ENCODE results near the gene IL31.
A peak's percentile ranks its signal among the peaks of the same experiment; 100 is the strongest.
"Not testable (repeated sequence)": the region's sequence is repeated elsewhere in the genome, so short reads cannot be mapped to it uniquely, and the experiment has no call there.

Gene IL31

DNA sequence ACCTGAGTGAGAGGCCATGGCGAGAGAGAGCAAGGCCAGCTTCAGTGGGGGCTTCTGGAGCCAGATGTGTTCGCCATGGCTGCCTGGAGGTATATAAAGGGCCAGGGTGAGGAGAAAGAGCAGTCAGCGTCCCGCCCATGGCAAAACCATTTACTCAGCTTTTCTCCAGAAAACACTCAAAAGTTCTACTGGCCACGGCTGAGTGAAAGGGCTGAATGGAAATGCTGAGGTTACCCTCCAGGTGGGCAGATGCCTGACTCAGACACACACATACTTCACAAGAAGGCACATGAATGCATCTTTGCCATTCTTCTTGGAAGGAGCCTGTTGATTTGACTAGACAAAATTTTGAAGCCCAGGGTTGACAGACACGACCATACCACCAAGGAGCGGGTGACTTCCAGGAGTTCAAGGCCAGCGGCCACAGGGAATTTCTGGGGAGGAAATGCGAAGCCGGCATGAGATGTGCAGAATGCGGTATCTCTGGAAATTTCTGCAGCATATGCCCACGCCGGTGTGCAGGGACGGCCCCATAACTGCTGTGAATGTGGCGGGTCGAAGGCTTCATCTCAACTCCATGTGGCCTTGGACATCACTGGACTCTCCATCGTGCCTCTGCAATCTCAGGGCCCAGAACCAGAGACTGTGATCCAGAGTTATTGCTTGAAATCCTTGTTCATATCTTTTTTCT is at the start of gene IL31:
TSS of gene IL31 (minus strand) at position 67 of the 691 bp plus-strand sequence. CDS start at position 18, 49 bp downstream.
- no peaks in the 10 kb centered on the region for H3K9me3 Mint-ChIP-seq
- peaks cover 9% of the 10 kb centered on the region for H3K27me3 Mint-ChIP-seq (ENCODE audit: low read depth)
- no peak within 1 kb of the TSS for H3K27ac Mint-ChIP-seq
- H3K36me3 Mint-ChIP-seq (ENCODE audit: low read depth), result no peaks in the 10 kb centered on the region
- H3K4me3 Mint-ChIP-seq, result no peak within 1 kb of the TSS
- H3K4me1 Mint-ChIP-seq (ENCODE audit: low read depth), result no peaks in the 10 kb centered on the region

DNA sequence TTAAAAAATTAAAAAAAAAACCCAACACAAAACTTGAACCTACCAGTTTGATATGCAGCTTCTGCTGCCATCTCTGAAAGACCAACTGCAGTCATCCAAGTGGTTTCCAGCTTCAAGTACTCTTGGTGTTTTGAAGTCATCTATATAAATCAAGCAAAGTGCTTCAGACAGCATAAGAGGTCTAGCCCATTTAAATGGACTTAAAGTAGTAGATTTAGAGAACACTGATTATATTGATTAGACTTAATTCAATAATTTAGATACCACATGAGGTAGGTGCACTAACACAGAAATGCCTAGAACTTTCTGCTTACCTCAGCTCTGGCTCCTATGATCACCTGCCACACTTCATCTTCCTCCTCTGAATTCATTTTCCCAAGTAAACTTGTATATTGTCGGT is 42.4 kb upstream of the IL31 start:
- Mint-ChIP-seq H3K36me3 (ENCODE audit: low read depth) (peaks cover 32% of the 10 kb centered on the region), H3K4me1 (ENCODE audit: low read depth) (no peaks in the 10 kb centered on the region), H3K9me3 (no peaks in the 10 kb centered on the region), H3K4me3 (no peak overlapping the region), H3K27ac (no peak overlapping the region), H3K27me3 (ENCODE audit: low read depth) (no peaks in the 10 kb centered on the region)

DNA sequence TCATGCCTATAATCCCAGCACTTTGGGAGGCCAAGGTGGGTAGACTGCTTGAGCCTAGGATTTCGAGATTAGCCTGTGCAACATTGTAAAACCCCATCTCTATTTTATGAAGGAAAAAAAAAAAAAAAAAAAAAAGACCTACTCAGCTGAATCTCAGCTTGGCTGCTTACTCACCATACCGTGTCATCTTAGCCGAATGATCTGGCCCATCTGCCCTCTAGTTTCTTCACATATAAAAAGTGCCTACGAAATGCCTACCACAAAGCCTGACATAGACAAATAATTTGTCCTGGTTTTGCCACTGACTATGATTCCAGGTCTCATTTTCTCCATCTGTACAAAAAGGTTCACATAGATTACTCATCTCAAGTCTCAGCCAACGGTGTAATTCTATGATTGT is 41.8 kb upstream of the IL31 start:
- H3K27me3 Mint-ChIP-seq (ENCODE audit: low read depth), result no peaks in the 10 kb centered on the region
- H3K27ac Mint-ChIP-seq, result no peak overlapping the region
- peaks cover 32% of the 10 kb centered on the region for H3K36me3 Mint-ChIP-seq (ENCODE audit: low read depth)

DNA sequence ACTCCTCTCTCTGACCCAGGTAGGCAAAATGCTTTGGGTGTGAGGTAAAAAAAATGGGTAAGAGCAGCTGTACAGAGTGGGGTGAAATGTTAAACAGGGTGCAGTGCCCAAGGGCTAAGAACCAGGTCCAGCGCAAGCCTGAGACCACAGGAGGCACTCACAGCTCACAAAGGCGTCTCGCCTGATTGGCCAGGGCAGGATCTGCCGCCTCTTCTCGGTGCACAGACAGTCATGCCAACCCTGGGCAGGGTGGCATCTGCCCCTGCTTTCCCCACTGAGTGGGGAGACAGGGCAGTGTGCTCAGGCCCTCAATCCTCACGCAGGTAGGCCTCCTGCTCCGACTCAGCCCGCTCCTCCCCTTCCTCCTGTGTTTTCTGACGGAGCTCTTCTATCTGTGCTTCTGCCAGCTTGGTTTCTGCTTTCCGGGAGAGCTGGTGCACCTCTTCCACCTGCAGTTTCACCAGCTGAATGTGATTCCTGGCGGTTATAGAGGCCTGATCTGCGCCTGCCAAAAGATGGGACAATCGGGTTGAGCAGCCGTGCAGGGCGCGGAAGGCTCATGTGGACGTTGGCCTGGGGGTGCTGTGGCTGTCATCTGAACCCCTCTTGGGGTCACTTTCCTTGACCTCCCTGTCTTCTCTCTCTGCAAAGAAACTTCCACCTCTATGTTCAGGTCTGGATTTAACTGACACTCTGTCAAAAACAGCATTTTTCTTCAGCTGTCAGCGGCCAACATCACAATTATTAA is 34.2 kb upstream of the IL31 start:
- Mint-ChIP-seq H3K27me3 (ENCODE audit: low read depth) (peaks cover 16% of the 10 kb centered on the region), H3K27ac (no peak overlapping the region), H3K4me3 (no peak overlapping the region), H3K9me3 (no peaks in the 10 kb centered on the region), H3K36me3 (ENCODE audit: low read depth) (peaks cover 40% of the 10 kb centered on the region), H3K4me1 (ENCODE audit: low read depth) (peaks cover 8% of the 10 kb centered on the region)

More for the DNA sequence above, 41.8 kb upstream of the IL31 start:
- H3K4me1 Mint-ChIP-seq (ENCODE audit: low read depth), result no peaks in the 10 kb centered on the region
- H3K9me3 Mint-ChIP-seq, result no peaks in the 10 kb centered on the region
- H3K4me3 Mint-ChIP-seq, result no peak overlapping the region

DNA sequence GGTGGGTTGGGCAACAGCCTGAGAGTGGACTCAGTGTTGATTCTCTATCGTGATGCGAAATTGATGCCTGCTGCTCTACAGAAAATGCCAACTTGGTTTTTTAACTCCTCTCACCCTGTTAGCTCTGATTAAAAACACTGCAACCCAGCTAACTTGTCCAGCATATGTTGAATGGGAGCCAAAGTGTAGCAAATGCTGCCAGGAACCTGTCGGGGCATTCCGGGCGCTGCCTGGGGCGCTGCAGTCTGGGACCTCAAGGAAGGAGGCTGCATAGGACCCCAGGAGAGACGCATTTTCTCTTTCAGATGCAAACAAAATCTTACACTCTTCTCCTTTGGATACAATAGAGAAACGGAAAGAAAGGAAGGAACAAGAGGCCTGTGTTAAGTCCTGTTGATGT is 33.4 kb upstream of the IL31 start:
- H3K4me3 Mint-ChIP-seq, result no peak overlapping the region
- H3K27me3 Mint-ChIP-seq (ENCODE audit: low read depth), result peaks cover 24% of the 10 kb centered on the region
- no peak overlapping the region for H3K27ac Mint-ChIP-seq
- no peaks in the 10 kb centered on the region for H3K9me3 Mint-ChIP-seq
- peaks cover 10% of the 10 kb centered on the region for H3K4me1 Mint-ChIP-seq (ENCODE audit: low read depth)
- peaks cover 38% of the 10 kb centered on the region for H3K36me3 Mint-ChIP-seq (ENCODE audit: low read depth)

DNA sequence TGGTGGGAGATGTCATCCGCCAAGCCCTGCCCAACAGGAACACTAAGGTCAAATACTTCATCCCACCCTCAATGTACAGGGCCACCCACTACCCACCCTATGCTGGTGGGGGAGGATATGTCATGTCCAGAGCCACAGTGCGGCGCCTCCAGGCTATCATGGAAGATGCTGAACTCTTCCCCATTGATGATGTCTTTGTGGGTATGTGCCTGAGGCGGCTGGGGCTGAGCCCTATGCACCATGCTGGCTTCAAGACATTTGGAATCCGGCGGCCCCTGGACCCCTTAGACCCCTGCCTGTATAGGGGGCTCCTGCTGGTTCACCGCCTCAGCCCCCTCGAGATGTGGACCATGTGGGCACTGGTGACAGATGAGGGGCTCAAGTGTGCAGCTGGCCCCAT is 33.0 kb upstream of the IL31 start:
- peaks cover 10% of the 10 kb centered on the region for H3K4me1 Mint-ChIP-seq (ENCODE audit: low read depth)

DNA sequence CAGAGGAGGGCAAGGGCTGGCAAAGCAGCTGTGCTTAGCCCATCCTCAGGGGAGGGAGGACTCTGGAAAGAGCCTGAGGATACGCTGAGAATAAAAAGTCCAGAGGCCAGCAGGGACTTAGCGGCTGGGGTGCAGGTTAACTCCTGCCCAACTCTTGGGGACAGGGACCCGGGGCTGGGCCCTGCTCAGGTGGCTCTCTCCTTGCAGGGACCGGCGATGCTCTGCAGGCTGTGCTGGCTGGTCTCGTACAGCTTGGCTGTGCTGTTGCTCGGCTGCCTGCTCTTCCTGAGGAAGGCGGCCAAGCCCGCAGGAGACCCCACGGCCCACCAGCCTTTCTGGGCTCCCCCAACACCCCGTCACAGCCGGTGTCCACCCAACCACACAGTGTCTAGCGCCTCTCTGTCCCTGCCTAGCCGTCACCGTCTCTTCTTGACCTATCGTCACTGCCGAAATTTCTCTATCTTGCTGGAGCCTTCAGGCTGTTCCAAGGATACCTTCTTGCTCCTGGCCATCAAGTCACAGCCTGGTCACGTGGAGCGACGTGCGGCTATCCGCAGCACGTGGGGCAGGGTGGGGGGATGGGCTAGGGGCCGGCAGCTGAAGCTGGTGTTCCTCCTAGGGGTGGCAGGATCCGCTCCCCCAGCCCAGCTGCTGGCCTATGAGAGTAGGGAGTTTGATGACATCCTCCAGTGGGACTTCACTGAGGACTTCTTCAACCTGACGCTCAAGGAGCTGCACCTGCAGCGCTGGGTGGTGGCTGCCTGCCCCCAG is 32.3 kb upstream of the IL31 start:
- Mint-ChIP-seq H3K4me3 (no peak overlapping the region), H3K27me3 (ENCODE audit: low read depth) (peaks cover 30% of the 10 kb centered on the region), H3K27ac (no peak overlapping the region), H3K9me3 (no peaks in the 10 kb centered on the region), H3K36me3 (ENCODE audit: low read depth) (peaks cover 31% of the 10 kb centered on the region), H3K4me1 (ENCODE audit: low read depth) (peaks cover 10% of the 10 kb centered on the region)

More for the DNA sequence above, 33.0 kb upstream of the IL31 start:
- peaks cover 34% of the 10 kb centered on the region for H3K36me3 Mint-ChIP-seq (ENCODE audit: low read depth)
- H3K9me3 Mint-ChIP-seq, result no peaks in the 10 kb centered on the region
- H3K4me3 Mint-ChIP-seq, result no peak overlapping the region
- no peak overlapping the region for H3K27ac Mint-ChIP-seq
- peaks cover 25% of the 10 kb centered on the region for H3K27me3 Mint-ChIP-seq (ENCODE audit: low read depth)

DNA sequence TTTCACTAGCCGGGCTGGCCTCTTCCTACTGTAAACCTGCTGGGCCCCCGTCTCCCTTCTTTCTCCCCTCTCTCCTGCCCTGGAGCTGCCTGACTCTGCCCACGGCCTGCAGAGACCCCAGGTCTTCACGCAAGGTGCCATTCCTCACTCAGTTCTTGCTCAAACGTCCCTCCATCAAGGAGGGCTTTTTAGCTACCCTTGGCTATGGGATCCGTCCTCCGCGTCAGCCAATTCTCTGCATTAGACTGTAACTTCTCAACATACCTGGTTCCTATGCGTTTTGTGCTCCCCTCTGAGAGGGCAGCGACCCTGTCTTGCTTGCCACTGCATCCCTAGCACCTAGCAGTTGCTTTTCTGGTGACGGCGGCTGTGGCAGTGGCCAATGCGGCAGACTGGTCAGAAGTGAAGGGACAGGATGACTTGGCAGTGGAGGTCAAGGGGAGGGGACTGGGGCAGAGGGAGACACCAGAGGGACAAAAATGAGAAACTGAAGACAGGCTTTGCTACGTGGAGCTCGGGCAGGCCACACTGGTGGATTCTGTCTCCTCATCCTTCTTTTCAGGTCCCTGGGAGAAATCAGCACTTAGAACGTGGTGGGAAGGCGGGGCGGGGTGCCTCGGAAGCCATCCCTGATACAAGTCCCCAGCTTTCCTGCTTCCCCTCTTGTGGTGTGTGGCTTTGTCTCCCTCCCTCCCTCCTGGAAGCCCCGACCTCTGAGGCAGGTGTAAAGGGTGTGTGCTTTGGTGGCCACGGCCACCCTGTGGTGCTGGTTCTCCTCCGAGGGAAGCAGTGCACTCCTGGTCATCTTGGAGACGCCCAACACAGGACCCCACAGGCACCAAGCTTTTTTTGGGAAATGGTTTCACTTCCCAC is 31.3 kb upstream of the IL31 start:
- Mint-ChIP-seq H3K4me1 (ENCODE audit: low read depth) (peaks cover 10% of the 10 kb centered on the region), H3K4me3 (peak overlapping the region; percentile 87), H3K9me3 (no peaks in the 10 kb centered on the region), H3K27ac (peak overlapping the region; percentile 65), H3K27me3 (ENCODE audit: low read depth) (peaks cover 33% of the 10 kb centered on the region), H3K36me3 (ENCODE audit: low read depth) (peaks cover 31% of the 10 kb centered on the region)

DNA sequence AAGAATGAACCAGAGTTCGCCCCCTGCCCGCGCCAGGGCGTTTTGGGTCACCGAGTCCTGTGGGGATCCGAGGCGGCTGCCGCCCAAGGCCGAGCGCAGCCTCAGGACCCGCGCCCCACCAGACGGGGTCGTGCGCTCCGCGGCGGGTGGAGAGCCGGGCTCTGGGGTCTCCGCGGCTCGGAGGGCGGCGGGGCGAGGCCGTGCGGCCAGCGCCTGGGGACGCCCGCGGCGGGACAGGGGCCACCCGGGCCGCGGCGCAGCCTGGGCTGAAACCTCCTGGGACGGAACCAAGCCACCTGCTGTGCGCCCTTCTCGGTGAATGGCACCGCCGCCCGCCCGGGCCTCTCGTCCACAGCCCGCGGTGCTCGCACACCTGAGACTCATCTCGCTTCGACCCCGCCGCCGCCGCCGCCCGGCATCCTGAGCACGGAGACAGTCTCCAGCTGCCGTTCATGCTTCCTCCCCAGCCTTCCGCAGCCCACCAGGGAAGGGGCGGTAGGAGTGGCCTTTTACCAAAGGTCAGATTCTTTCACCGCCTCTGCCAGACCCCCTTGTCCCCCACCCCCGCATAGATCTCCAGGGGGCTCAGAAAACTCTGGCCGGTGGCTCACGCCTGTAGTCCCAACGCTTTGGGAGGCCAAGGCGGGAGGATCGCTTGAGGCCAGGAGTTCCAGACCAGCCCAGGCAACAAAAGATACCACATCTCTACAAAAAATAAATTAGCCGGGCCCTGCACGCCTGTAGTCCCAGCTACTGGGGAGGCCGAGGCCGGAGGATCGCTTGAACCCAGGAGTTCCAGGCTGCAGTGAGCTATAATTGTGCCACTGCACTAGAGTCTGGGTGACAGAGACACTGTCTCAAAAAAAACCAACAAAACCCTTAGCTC is 30.4 kb upstream of the IL31 start:
- Mint-ChIP-seq H3K4me1 (ENCODE audit: low read depth) (peaks cover 10% of the 10 kb centered on the region), H3K27ac (no peak overlapping the region), H3K27me3 (ENCODE audit: low read depth) (peaks cover 33% of the 10 kb centered on the region), H3K4me3 (peak overlapping the region; percentile 87), H3K36me3 (ENCODE audit: low read depth) (peaks cover 25% of the 10 kb centered on the region), H3K9me3 (no peaks in the 10 kb centered on the region)

DNA sequence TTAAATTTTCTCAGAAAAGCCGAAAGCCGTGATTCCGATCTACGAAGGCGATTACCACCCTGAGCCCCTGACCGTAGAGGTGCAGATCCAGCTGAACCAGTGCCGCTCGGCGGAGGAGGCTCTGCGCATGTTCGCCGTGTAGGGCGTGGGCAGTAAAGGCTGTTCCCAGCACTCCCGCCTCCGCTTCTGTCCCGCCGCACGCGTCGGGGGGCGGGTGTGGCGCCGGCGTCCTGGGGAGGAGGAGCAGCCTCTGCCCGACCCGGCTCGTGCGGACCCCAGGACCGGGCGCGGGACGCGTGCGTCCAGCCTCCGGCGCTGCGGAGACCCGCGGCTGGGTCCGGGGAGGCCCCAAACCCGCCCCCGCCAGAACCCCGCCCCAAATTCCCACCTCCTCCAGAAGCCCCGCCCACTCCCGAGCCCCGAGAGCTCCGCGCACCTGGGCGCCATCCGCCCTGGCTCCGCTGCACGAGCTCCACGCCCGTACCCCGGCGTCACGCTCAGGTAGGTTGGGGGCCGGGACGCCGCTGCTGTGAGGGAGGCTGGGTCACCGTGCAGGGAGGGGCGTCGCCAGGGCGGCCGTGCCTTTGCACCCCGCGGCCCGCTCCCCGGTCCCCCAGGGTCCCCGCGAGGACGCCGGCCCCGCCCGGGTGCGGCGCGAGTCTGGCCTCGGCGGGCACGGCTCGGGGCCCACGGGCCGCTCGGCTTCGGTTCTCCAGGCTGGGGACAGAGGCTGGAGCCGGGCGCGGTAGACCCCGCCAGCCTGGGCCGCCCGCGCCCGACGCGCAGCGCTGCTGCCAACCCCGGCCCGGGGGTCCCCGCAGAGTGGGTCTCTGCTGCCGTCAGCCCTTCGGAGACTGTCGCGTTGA is 29.5 kb upstream of the IL31 start, which contains the start of gene B3GNT4:
TSS of gene B3GNT4 (plus strand) at position 409 of the 866 bp plus-strand sequence. CDS start 910 bp downstream, outside the sequence.
- no peak within 1 kb of the TSS for H3K27ac Mint-ChIP-seq
- peaks cover 22% of the 10 kb centered on the region for H3K36me3 Mint-ChIP-seq (ENCODE audit: low read depth)
- H3K4me3 Mint-ChIP-seq, result peak within 1 kb of the TSS; percentile 87
- peaks cover 33% of the 10 kb centered on the region for H3K27me3 Mint-ChIP-seq (ENCODE audit: low read depth)
- peaks cover 10% of the 10 kb centered on the region for H3K4me1 Mint-ChIP-seq (ENCODE audit: low read depth)
- no peaks in the 10 kb centered on the region for H3K9me3 Mint-ChIP-seq

DNA sequence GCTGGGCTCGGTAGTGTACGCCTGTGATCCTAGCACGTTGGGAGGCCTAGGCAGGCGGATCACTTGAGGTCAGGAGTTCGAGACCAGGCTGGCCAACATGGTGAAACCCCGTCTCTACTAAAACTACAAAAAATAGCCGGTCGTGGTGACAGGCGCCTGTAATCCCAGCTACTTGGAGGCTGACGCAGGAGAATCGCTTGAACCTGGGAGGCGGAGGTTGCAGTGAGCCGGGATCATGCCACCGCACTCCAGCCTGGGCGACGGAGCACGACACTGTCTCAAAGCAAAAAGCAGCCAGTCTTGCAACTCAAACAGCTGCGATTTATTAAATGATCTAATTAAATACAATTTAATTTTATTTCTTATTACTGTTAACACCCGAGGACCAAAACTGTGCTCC is 28.8 kb upstream of the IL31 start:
- peaks cover 12% of the 10 kb centered on the region for H3K4me1 Mint-ChIP-seq (ENCODE audit: low read depth)
- H3K27me3 Mint-ChIP-seq (ENCODE audit: low read depth), result peaks cover 38% of the 10 kb centered on the region
- not testable (repeated sequence) for H3K9me3 Mint-ChIP-seq, H3K27ac Mint-ChIP-seq
- peak overlapping the region; percentile 81 for H3K4me3 Mint-ChIP-seq
- H3K36me3 Mint-ChIP-seq (ENCODE audit: low read depth), result peaks cover 17% of the 10 kb centered on the region

DNA sequence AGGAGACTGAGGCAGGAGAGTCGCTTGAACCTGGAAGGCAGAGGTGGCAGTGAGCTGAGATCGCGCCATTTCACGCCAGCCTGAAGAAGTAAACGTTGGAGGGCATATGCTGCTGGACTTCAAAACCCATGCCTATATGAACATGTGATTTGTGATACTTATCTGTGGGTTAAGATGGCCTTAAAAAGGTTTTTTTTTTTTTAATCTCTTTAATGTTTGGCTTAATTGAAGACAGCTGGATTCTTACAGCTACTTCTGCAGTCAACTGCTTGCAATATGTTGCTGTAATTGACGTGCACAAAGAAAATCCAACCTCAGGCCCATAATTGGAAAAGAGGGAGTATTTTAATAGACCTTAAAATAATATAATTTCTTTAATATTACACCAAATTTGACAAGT is 28.0 kb upstream of the IL31 start:
- no peak overlapping the region for H3K4me3 Mint-ChIP-seq

More for the DNA sequence above, 28.0 kb upstream of the IL31 start:
- H3K9me3 Mint-ChIP-seq, result no peaks in the 10 kb centered on the region
- H3K27me3 Mint-ChIP-seq (ENCODE audit: low read depth), result peaks cover 38% of the 10 kb centered on the region
- no peak overlapping the region for H3K27ac Mint-ChIP-seq
- H3K4me1 Mint-ChIP-seq (ENCODE audit: low read depth), result peaks cover 14% of the 10 kb centered on the region
- peaks cover 10% of the 10 kb centered on the region for H3K36me3 Mint-ChIP-seq (ENCODE audit: low read depth)

Data from T-helper 1 cell treated with Interleukin-12 subunit alpha and Interleukin-12 subunit beta and Interleukin-4 antibody, amounts not matched to agents 30 μg/mL and 1 μg/mL, for 36 hours (primary cell).